ENCODE results near the gene PIEZO1.

GRCh38 chr16:88716601-88717001, 68.4 kb downstream of the PIEZO1 start:
- TF ChIP-seq POLR2A (IDR thresholded peaks at IDR 0.05) (no peak), CTCF (IDR thresholded peaks at IDR 0.05) (no peak)
